HG03460 (cell line): ENCODE data around the gene EIF4G1.
"Not testable (repeated sequence)": the region's sequence is repeated elsewhere in the genome, so short reads cannot be mapped to it uniquely, and the experiment has no call there.

Experiments
- ATAC-seq: cut with Tn5 transposase; IDR thresholded peaks from one replicate; pipeline ENCODE4 v1.9.1; 2021; ENCODE audit not compliant: unreplicated experiment

The EIF4G1 gene

GRCh38 chr3:184314363-184314699 lies at the start of gene EIF4G1:
Gene EIF4G1, plus strand, starts transcription at chr3:184314606. Its CDS starts 1,191 bp downstream, at chr3:184315797.
- peak; percentile 86 for ATAC-seq

GRCh38 chr3:184267249-184267648 lies 47.2 kb upstream of the EIF4G1 start:
- ATAC-seq = not testable (repeated sequence)

GRCh38 chr3:184272269-184272668 lies 42.1 kb upstream of the EIF4G1 start:
- no peak for ATAC-seq

- no peak for ATAC-seq
These were observed 39.1 kb upstream of the EIF4G1 start for GRCh38 chr3:184275381-184275701.

- no peak for ATAC-seq
These were observed 38.2 kb upstream of the EIF4G1 start, which contains the start of gene ECE2 for GRCh38 chr3:184275961-184276910. Gene ECE2, plus strand, starts transcription at chr3:184276022. Its CDS starts 132 bp downstream, at chr3:184276154.

GRCh38 chr3:184277366-184277765 lies 37.0 kb upstream of the EIF4G1 start:
- ATAC-seq = no peak

GRCh38 chr3:184282941-184283340 lies 31.5 kb upstream of the EIF4G1 start:
- no peak for ATAC-seq

GRCh38 chr3:184283681-184284080 lies 30.7 kb upstream of the EIF4G1 start:
- ATAC-seq = no peak

- no peak for ATAC-seq
These were observed 29.7 kb upstream of the EIF4G1 start for GRCh38 chr3:184284696-184285095.

GRCh38 chr3:184289426-184289938 lies 24.9 kb upstream of the EIF4G1 start:
- ATAC-seq = no peak

GRCh38 chr3:184290331-184290730 lies 24.1 kb upstream of the EIF4G1 start:
- no peak for ATAC-seq

GRCh38 chr3:184291044-184291737 lies 23.2 kb upstream of the EIF4G1 start:
- ATAC-seq = no peak

- no peak for ATAC-seq
These were observed 22.5 kb upstream of the EIF4G1 start for GRCh38 chr3:184291738-184292445.

- no peak for ATAC-seq
These were observed 18.6 kb upstream of the EIF4G1 start for GRCh38 chr3:184295771-184296170.

- ATAC-seq = no peak
These were observed 17.8 kb upstream of the EIF4G1 start for GRCh38 chr3:184296616-184297015.

- peak; percentile 93 for ATAC-seq
These were observed 15.5 kb upstream of the EIF4G1 start, which contains the start of gene PSMD2 for GRCh38 chr3:184298759-184299487. Gene PSMD2, plus strand, starts transcription at chr3:184299241. Its CDS starts 26 bp downstream, at chr3:184299267.

GRCh38 chr3:184299488-184300377 lies 14.7 kb upstream of the EIF4G1 start:
- peak; percentile 2 for ATAC-seq

GRCh38 chr3:184300378-184300720 lies 14.1 kb upstream of the EIF4G1 start:
- no peak for ATAC-seq

GRCh38 chr3:184305577-184305976 lies 8.8 kb upstream of the EIF4G1 start:
- no peak for ATAC-seq
